Measurements from ENCODE around the gene TEX29.

Gene TEX29

DNA sequence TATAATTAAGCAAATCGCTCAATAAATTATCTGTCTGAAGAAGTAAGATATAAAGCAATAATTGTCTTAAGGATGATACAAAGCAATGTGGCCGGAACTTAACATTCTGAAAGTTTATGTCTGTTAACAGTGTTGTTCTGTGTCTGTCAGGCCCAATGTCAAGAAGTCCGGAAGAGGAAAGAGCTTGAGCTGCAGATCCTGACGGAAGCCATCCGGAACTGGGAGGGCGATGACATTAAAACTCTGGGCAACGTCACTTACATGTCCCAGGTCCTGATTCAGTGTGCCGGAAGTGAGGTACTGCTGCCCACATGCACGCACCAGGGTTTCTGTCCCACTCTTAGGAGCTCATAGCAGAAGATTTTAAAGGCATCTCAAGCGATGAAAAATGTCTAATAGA is 45.1 kb upstream of the TEX29 start:
- Histone ChIP-seq H3K9me3 (replicated peaks; ENCODE audit: insufficient read depth, low read length) (no peaks in the 10 kb centered on the region), H3K4me2 (ENCODE audit: low read depth, low read length) (no peak overlapping the region), H3K36me3 (replicated peaks; ENCODE audit: insufficient read depth, low read length) (0 out of 2 replicates have a peak, but pooled peaks cover 4% of the 10 kb centered on the region), H3K79me2 (ENCODE audit: low read length) (no peaks in the 10 kb centered on the region), H3K4me1 (ENCODE audit: low read length) (no peaks in the 10 kb centered on the region), H3K9ac (ENCODE audit: low read length) (no peak overlapping the region), H3K27ac (ENCODE audit: low read length) (no peak overlapping the region), H2AFZ (ENCODE audit: low read length) (no peak overlapping the region), H3F3A (ENCODE audit: insufficient read depth, low read length) (no peaks in the 10 kb centered on the region), H4K20me1 (ENCODE audit: insufficient read depth, low read length) (no peaks in the 10 kb centered on the region), H3K9me2 (replicated peaks; ENCODE audit: insufficient read depth, low read length) (no peaks in the 10 kb centered on the region), H3K27me3 (replicated peaks; ENCODE audit: insufficient read depth, low read length) (no peaks in the 10 kb centered on the region), H3K4me3 (ENCODE audit: low read length) (no peak overlapping the region)
- no peak for TF ChIP-seq CTCF (IDR thresholded peaks at IDR 0.05; ENCODE audit: low read length)
- TF ChIP-seq EZH2 (optimal IDR thresholded peaks at IDR 0.05; ENCODE audit: low read depth, low read length), result no peak
- TF ChIP-seq EZH2phosphoT487 (IDR thresholded peaks at IDR 0.05; ENCODE audit: low read length), result no peak
- DNase-seq, result no peak

- Histone ChIP-seq H3K27me3 (replicated peaks; ENCODE audit: insufficient read depth, low read length) (no peaks in the 10 kb centered on the region), H3K36me3 (replicated peaks; ENCODE audit: insufficient read depth, low read length) (0 out of 2 replicates have a peak, but pooled peaks cover 4% of the 10 kb centered on the region)
Observed at GRCh38 chr13:111275995-111276618, 44.3 kb upstream of the TEX29 start.

DNA sequence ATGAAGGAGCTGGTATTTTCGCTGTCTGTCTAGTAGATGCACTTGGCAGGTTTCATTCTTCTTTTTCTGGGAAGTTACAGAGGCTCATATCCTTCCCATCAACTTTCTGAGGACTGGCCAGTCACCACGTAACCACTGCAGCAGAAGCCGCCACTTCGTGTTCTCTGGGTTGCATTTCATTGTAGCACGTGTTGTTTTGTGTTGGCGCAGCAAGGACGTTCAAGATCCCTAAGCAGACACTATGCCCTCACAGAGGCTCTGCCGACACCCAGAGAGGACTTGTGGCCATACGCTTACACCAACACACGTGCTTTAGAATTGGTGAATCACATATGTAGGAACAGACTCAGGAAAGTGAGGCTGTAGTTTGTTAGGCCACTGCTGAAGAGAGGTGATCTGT is 42.2 kb upstream of the TEX29 start:
- Histone ChIP-seq H3K9ac (ENCODE audit: low read length) (no peak overlapping the region), H2AFZ (ENCODE audit: low read length) (no peak overlapping the region), H4K20me1 (ENCODE audit: insufficient read depth, low read length) (no peaks in the 10 kb centered on the region), H3K9me2 (replicated peaks; ENCODE audit: insufficient read depth, low read length) (no peaks in the 10 kb centered on the region), H3K79me2 (ENCODE audit: low read length) (no peaks in the 10 kb centered on the region), H3K36me3 (replicated peaks; ENCODE audit: insufficient read depth, low read length) (peaks cover 4% of the 10 kb centered on the region; the same call in 1 of the 2 replicates), H3K4me1 (ENCODE audit: low read length) (no peaks in the 10 kb centered on the region), H3K27me3 (replicated peaks; ENCODE audit: insufficient read depth, low read length) (no peaks in the 10 kb centered on the region), H3F3A (ENCODE audit: insufficient read depth, low read length) (no peaks in the 10 kb centered on the region), H3K4me2 (ENCODE audit: low read depth, low read length) (no peak overlapping the region), H3K9me3 (replicated peaks; ENCODE audit: insufficient read depth, low read length) (no peaks in the 10 kb centered on the region), H3K27ac (ENCODE audit: low read length) (no peak overlapping the region), H3K4me3 (ENCODE audit: low read length) (no peak overlapping the region)
- no peak for DNase-seq
- TF ChIP-seq EZH2phosphoT487 (IDR thresholded peaks at IDR 0.05; ENCODE audit: low read length), result no peak
- no peak for TF ChIP-seq EZH2 (optimal IDR thresholded peaks at IDR 0.05; ENCODE audit: low read depth, low read length)
- no peak for TF ChIP-seq CTCF (IDR thresholded peaks at IDR 0.05; ENCODE audit: low read length)

More at GRCh38 chr13:111275995-111276618, 44.3 kb upstream of the TEX29 start:
- Histone ChIP-seq H3K4me1 (ENCODE audit: low read length) (no peaks in the 10 kb centered on the region), H3K79me2 (ENCODE audit: low read length) (no peaks in the 10 kb centered on the region), H2AFZ (ENCODE audit: low read length) (no peak overlapping the region), H3K9ac (ENCODE audit: low read length) (no peak overlapping the region), H4K20me1 (ENCODE audit: insufficient read depth, low read length) (no peaks in the 10 kb centered on the region), H3K9me2 (replicated peaks; ENCODE audit: insufficient read depth, low read length) (no peaks in the 10 kb centered on the region), H3K9me3 (replicated peaks; ENCODE audit: insufficient read depth, low read length) (no peaks in the 10 kb centered on the region), H3K4me2 (ENCODE audit: low read depth, low read length) (no peak overlapping the region), H3K27ac (ENCODE audit: low read length) (no peak overlapping the region), H3F3A (ENCODE audit: insufficient read depth, low read length) (no peaks in the 10 kb centered on the region), H3K4me3 (ENCODE audit: low read length) (no peak overlapping the region)
- DNase-seq, result no peak
- TF ChIP-seq EZH2phosphoT487 (IDR thresholded peaks at IDR 0.05; ENCODE audit: low read length) (no peak), EZH2 (optimal IDR thresholded peaks at IDR 0.05; ENCODE audit: low read depth, low read length) (no peak), CTCF (IDR thresholded peaks at IDR 0.05; ENCODE audit: low read length) (no peak)

Measured in MM.1S (cell line).